Neural progenitor cell (in vitro differentiated cells): ENCODE data around the gene SIPA1L3.

Experiments used
- EZH2 ChIP-seq: fragments of 200-600 bp; sonication (generic); IDR thresholded peaks from 2 replicates; pipeline ENCODE4 v1.6.1; 2017; ENCODE audit warnings: antibody characterized with exemption, mild to moderate bottlenecking, moderate library complexity
- EZH2phosphoT487 ChIP-seq: fragments of 200-600 bp; sonication (generic); IDR thresholded peaks from 2 replicates; pipeline ENCODE4 v1.6.1; 2017; ENCODE audit warnings: antibody characterized with exemption
- TF ChIP-seq, protein P1 (sequence below): fragments of 200-600 bp; sonication (generic); IDR thresholded peaks from 2 replicates; pipeline ENCODE4 v1.5.1; 2017; ENCODE audit warnings: antibody characterized with exemption, mild to moderate bottlenecking

DNA sequence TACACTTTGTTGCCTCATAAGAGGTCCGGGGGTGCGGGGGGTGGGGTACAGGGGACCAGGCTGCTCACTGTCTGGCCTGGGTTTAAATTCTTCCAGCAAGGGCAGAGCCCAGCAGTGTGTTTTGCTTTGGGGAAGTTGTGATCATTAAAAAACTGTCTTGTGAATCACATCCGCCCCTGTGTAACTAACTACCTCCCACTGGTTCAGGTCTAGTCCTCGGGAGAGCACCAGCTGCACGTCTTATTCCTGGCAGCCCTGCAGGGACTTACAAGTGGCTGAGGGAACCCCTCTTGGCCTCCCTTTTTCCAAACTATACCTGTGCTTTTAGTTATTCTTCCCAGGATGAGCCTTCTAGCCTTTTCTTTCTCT, 127.5 kb downstream of the SIPA1L3 start:
- TF ChIP-seq, protein P1, sequence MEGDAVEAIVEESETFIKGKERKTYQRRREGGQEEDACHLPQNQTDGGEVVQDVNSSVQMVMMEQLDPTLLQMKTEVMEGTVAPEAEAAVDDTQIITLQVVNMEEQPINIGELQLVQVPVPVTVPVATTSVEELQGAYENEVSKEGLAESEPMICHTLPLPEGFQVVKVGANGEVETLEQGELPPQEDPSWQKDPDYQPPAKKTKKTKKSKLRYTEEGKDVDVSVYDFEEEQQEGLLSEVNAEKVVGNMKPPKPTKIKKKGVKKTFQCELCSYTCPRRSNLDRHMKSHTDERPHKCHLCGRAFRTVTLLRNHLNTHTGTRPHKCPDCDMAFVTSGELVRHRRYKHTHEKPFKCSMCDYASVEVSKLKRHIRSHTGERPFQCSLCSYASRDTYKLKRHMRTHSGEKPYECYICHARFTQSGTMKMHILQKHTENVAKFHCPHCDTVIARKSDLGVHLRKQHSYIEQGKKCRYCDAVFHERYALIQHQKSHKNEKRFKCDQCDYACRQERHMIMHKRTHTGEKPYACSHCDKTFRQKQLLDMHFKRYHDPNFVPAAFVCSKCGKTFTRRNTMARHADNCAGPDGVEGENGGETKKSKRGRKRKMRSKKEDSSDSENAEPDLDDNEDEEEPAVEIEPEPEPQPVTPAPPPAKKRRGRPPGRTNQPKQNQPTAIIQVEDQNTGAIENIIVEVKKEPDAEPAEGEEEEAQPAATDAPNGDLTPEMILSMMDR: no peak
- TF ChIP-seq EZH2 (no peak), EZH2phosphoT487 (no peak)
